Measurements from ENCODE around the gene NCKAP1. TPM values are rescaled to one million over a fixed set of nuclear protein-coding genes. Genes with fewer than 3 reads are reported as not detected.

The NCKAP1 gene
- total and polyA plus RNA-seq, 8 donors, result 16.9 to 75.6 (median 42.8) TPM

- ATAC-seq (peak in 1 of 4 donors; percentile 21), DNase-seq (no peak), FAIRE-seq (no peak)
- TF ChIP-seq CTCF (IDR thresholded peaks at IDR 0.05), result no peak
- Histone ChIP-seq H3K27ac (no peak overlapping the region), H3K27me3 (no peaks in the 10 kb centered on the region), H3K4me1 (no peaks in the 10 kb centered on the region), H3K9me3 (no peaks in the 10 kb centered on the region), H3K36me3 (peaks cover 5 to 34% (median 9%) of the 10 kb centered on the region in 3 donors), H3K4me3 (no peak overlapping the region)
- 88 to 90% methylated on average over 1 of the region's 1 CpG for WGBS, 2 donors
- intact Hi-C loops (cut with DNase I), result no loop called here
Observed at GRCh38 chr2:182980652-182981051, 57.6 kb downstream of the NCKAP1 start.

- FAIRE-seq, result peak; percentile 98
- Histone ChIP-seq H3K27me3 (no peaks in the 10 kb centered on the region), H3K27ac (no peak overlapping the region), H3K36me3 (peaks cover 5 to 36% (median 9%) of the 10 kb centered on the region in 3 donors), H3K9me3 (no peaks in the 10 kb centered on the region), H3K4me1 (no peaks in the 10 kb centered on the region), H3K4me3 (no peak overlapping the region)
- TF ChIP-seq CTCF (IDR thresholded peaks at IDR 0.05), result peak in 3 of 4 donors; percentile 25 to 40 (median 28)
- peak; percentile 61 to 87 (median 82) for ATAC-seq
- DNase-seq, result no peak
- intact Hi-C loops (cut with DNase I), result no loop called here
Observed at GRCh38 chr2:182980115-182980514, 58.1 kb downstream of the NCKAP1 start.

- Histone ChIP-seq H3K36me3 (peaks cover 4 to 29% (median 5%) of the 10 kb centered on the region in 3 donors), H3K27me3 (no peaks in the 10 kb centered on the region), H3K4me3 (no peak overlapping the region), H3K4me1 (no peaks in the 10 kb centered on the region), H3K9me3 (no peaks in the 10 kb centered on the region), H3K27ac (no peak overlapping the region)
- no peak for TF ChIP-seq CTCF (IDR thresholded peaks at IDR 0.05)
- intact Hi-C loops (cut with DNase I), result loop anchor here in 1 of 3 donors (10.0 kb wide), 1 partner anchor 213 kb away; no protein-coding TSS in a partner anchor
- ATAC-seq (no peak), DNase-seq (no peak), FAIRE-seq (no peak)
- WGBS, 2 donors, result 90 to 95% methylated on average over 1 of the region's 1 CpG
Observed at GRCh38 chr2:182977463-182977862, 60.8 kb downstream of the NCKAP1 start.

- Histone ChIP-seq H3K36me3 (peaks cover 0 to 20% (median 5%) of the 10 kb centered on the region in 3 donors), H3K27ac (no peak overlapping the region), H3K4me1 (no peaks in the 10 kb centered on the region), H3K4me3 (no peak overlapping the region), H3K27me3 (no peaks in the 10 kb centered on the region), H3K9me3 (no peaks in the 10 kb centered on the region)
- no peak for TF ChIP-seq CTCF (IDR thresholded peaks at IDR 0.05)
- no peak for DNase-seq
- no peak for FAIRE-seq
- WGBS, 2 donors, result 25 to 28% methylated on average over 1 of the region's 1 CpG
- no peak for ATAC-seq
- intact Hi-C loops (cut with DNase I), result loop anchor here in 1 of 3 donors (10.0 kb wide), 1 partner anchor 209 kb away; no protein-coding TSS in a partner anchor
Observed at GRCh38 chr2:182973441-182974352, 64.6 kb downstream of the NCKAP1 start.

- 95 to 96% methylated on average over 3 of the region's 3 CpGs for WGBS, 2 donors
- no peak for DNase-seq
- intact Hi-C loops (cut with DNase I), result loop anchor here in 1 of 3 donors (10.0 kb wide), 1 partner anchor 208 kb away; no protein-coding TSS in a partner anchor
- Histone ChIP-seq H3K4me1 (no peaks in the 10 kb centered on the region), H3K4me3 (no peak overlapping the region), H3K27ac (no peak overlapping the region), H3K9me3 (no peaks in the 10 kb centered on the region), H3K27me3 (no peaks in the 10 kb centered on the region), H3K36me3 (peaks cover 0 to 13% (median 0%) of the 10 kb centered on the region in 3 donors)
- TF ChIP-seq CTCF (IDR thresholded peaks at IDR 0.05), result no peak
- ATAC-seq, result no peak
- no peak for FAIRE-seq
Observed at GRCh38 chr2:182972548-182972942, 65.7 kb downstream of the NCKAP1 start.
